Measurements from ENCODE around the gene GPR152. TPM values are rescaled to one million over a fixed set of nuclear protein-coding genes. Genes with fewer than 3 reads are reported as not detected.

The GPR152 gene
- total RNA-seq, 6 experiments from 2014 or later = not detected

DNA sequence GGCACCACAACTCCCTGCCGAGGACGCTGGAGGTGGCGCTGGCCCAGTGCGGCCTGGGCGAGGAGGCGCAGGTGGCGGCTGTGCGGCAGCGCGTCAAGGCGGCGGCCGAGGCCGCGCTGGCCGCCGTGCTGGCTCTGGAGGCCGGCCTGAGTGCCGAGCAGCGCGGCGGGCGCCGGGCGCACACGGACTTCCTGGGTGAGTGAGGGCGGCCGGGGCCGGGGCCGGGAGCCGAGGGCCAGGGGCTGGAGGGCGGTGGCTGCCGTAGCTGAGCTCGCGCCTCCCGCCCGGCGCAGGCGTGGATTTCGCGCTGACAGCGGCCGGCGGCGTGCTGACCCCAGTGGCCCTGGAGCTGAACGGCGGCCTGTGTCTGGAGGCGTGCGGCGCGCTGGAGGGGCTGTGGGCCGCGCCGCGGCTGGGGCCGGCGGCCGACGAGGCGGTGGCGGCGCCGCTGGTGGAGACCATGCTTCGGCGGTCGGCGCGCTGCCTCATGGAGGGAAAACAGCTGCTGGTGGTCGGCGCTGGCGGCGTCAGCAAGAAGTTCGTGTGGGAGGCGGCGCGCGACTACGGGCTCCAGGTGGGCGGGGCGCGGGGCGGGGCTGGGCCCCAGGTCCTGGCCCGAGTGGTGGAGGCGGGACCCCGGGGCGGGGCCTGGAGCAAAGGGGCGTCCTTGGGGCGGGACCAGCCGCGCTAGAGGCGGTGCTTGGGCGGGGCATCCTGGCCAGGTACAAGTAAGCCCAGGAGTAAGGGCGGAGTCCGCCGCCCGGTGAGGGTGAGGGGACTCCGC lies 31.7 kb downstream of the GPR152 start:
- H3K27me3 ChIP-seq = no peaks in the 10 kb centered on the region
- WGBS (ENCODE audit: insufficient coverage, low coverage, low lambda C conversion rate, missing lambda C conversion rate) = 0% methylated on average over 5 of the region's 97 CpGs
- H3K4me3 ChIP-seq = peak overlapping the region; percentile 42 to 67 (median 60)
- ATAC-seq (peak; percentile 92 to 97 (median 96)), DNase-seq (peak; percentile 99)
- no peaks in the 10 kb centered on the region for H3K36me3 ChIP-seq
- H3K4me1 ChIP-seq = peaks cover 0 to 21% (median 10%) of the 10 kb centered on the region in 4 donors
- TF ChIP-seq POLR2A (IDR thresholded peaks at IDR 0.05) = peak; percentile 66
- TF ChIP-seq, protein P1, sequence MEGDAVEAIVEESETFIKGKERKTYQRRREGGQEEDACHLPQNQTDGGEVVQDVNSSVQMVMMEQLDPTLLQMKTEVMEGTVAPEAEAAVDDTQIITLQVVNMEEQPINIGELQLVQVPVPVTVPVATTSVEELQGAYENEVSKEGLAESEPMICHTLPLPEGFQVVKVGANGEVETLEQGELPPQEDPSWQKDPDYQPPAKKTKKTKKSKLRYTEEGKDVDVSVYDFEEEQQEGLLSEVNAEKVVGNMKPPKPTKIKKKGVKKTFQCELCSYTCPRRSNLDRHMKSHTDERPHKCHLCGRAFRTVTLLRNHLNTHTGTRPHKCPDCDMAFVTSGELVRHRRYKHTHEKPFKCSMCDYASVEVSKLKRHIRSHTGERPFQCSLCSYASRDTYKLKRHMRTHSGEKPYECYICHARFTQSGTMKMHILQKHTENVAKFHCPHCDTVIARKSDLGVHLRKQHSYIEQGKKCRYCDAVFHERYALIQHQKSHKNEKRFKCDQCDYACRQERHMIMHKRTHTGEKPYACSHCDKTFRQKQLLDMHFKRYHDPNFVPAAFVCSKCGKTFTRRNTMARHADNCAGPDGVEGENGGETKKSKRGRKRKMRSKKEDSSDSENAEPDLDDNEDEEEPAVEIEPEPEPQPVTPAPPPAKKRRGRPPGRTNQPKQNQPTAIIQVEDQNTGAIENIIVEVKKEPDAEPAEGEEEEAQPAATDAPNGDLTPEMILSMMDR (IDR thresholded peaks at IDR 0.05) = peak in 1 of 4 donors; percentile 10
- peak overlapping the region; percentile 58 to 79 (median 77) for H3K27ac ChIP-seq
- no peaks in the 10 kb centered on the region for H3K9me3 ChIP-seq
- intact Hi-C loops (cut with DNase I) = no loop called here

DNA sequence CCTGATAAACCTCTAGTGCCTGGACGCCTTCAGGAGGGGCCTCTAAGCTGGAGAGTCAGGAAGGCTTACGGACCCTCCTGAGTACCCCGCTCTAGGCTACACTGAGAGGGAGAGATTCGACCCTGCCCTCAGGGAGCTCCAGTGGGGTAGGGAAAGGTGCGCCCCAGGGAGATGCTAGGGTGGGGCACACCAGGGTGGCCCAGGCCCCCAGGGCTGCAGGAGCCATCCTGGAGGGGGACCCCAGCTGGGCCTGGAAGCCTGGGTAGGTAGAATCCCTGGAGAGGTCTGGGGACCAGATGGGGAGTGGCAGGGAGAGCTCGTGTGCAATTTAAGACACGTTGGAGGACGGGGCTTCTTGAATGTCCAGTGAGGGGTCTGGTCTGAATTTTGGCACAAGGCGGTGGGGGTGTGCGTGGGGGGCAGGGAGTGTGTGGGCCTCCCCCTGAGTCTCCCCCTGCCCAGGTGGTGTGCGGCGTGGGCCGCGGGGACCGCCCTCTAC lies 32.3 kb downstream of the GPR152 start:
- TF ChIP-seq POLR2A (IDR thresholded peaks at IDR 0.05) = no peak
- TF ChIP-seq, protein P1 (IDR thresholded peaks at IDR 0.05) = no peak
- Histone ChIP-seq H3K27ac (peak overlapping the region; percentile 58 to 79 (median 77)), H3K36me3 (no peaks in the 10 kb centered on the region), H3K27me3 (no peaks in the 10 kb centered on the region), H3K4me3 (peak overlapping the region; percentile 42 to 67 (median 60)), H3K4me1 (peaks cover 0 to 27% (median 11%) of the 10 kb centered on the region in 4 donors), H3K9me3 (no peaks in the 10 kb centered on the region)
- 56% methylated on average over 5 of the region's 15 CpGs for WGBS (ENCODE audit: insufficient coverage, low coverage, low lambda C conversion rate, missing lambda C conversion rate)
- intact Hi-C loops (cut with DNase I) = no loop called here
- no peak for ATAC-seq
- DNase-seq = no peak

DNA sequence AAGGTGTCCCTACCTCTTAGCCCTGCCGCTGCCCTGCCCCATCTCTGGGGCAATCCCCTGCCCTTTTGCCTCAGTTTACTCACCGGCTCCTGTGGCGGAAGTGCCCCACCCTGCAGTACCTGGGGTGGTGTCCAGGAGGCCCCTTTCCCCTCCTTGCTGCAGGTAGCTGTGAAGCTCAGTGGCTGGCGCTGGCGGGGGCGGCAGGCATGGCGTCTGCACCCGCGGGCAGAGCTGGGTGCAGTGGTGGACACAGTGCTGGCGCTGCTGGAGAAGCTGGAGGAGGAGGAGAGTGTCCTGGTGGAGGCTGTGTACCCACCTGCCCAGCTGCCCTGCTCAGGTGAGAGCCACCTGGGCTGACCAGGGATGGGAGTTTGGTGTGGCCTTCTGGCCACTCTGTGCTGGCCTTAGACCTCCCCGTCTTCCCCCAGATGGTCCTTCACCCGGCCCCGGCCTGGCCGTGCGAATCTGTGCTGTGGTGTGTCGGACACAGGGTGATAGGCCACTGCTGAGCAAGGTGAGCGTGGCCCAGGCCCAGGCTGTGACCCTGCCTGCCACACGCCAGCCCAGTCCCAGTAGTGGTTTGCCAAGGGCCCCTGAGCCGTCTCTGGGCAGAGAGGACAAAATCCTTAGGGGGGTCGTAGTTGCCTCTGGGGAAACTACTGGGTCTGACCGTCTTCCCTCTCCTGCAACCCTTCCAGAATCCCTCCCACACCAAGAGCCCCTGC lies 33.0 kb downstream of the GPR152 start:
- no peaks in the 10 kb centered on the region for H3K9me3 ChIP-seq
- H3K36me3 ChIP-seq = no peaks in the 10 kb centered on the region
- H3K27me3 ChIP-seq = no peaks in the 10 kb centered on the region
- peaks cover 0 to 30% (median 11%) of the 10 kb centered on the region in 4 donors for H3K4me1 ChIP-seq
- TF ChIP-seq, protein P1 (IDR thresholded peaks at IDR 0.05) = no peak
- no peak for TF ChIP-seq POLR2A (IDR thresholded peaks at IDR 0.05)
- intact Hi-C loops (cut with DNase I) = no loop called here
- DNase-seq = no peak
- H3K27ac ChIP-seq = no peak overlapping the region
- no peak overlapping the region for H3K4me3 ChIP-seq
- 40% methylated on average over 1 of the region's 21 CpGs for WGBS (ENCODE audit: insufficient coverage, low coverage, low lambda C conversion rate, missing lambda C conversion rate)
- no peak for ATAC-seq

DNA sequence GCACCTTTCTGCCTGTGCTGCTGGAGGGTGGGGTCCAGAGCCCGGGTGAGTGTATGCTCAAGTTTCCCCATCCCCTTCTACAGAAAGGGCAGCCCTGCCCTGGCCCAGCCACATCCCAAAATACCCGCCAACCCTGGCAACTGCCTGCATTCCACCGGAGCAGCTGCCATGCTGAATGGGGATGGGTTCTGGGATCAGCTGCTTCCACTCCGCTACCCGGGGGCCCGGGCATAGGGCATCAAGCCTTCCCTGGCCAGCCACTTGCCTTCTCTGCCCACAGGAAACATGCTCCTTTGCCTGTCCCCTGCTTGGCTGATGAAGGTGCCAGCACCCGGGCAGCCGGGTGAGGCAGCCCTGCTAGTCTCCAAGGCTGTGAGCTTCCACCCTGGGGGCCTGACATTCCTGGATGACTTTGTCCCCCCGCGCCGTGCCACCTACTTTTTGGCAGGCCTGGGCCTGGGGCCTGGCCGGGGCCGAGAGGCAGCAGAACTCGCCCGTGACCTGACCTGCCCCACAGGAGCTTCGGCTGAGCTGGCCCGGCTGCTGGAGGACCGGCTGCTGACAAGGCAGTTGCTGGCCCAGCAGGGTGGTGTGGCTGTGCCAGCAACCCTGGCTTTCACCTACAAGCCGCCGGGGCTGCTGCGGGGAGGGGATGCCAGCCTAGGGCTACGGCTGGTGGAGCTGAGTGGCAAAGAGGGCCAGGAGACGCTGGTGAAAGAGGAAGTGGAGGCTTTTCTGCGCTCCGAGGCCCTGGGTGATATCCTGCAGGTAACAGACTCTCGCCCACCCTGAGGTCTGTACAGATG lies 33.9 kb downstream of the GPR152 start:
- no peaks in the 10 kb centered on the region for H3K9me3 ChIP-seq
- intact Hi-C loops (cut with DNase I) = no loop called here
- TF ChIP-seq, protein P1 (IDR thresholded peaks at IDR 0.05) = no peak
- TF ChIP-seq POLR2A (IDR thresholded peaks at IDR 0.05) = no peak
- no peak overlapping the region for H3K27ac ChIP-seq
- H3K27me3 ChIP-seq = no peaks in the 10 kb centered on the region
- peaks cover 0 to 30% (median 11%) of the 10 kb centered on the region in 4 donors for H3K4me1 ChIP-seq
- H3K36me3 ChIP-seq = no peaks in the 10 kb centered on the region
- ATAC-seq (peak; percentile 27 to 58 (median 42)), DNase-seq (peak; percentile 64 to 84 (median 83))
- no peak overlapping the region for H3K4me3 ChIP-seq
- 13% methylated on average over 4 of the region's 26 CpGs for WGBS (ENCODE audit: insufficient coverage, low coverage, low lambda C conversion rate, missing lambda C conversion rate)

Measured in right lobe of liver (tissue), 6 donors.